Suppressor macrophage (primary cell): ENCODE measurements around the gene ZNF511.
"Not testable (repeated sequence)": the region's sequence is repeated elsewhere in the genome, so short reads cannot be mapped to it uniquely, and the experiment has no call there.

Source experiments
- DNase-seq, 4 experiments: peaks; one replicate each; pipeline ENCODE4 v3.0.0-alpha.2; 2020 to 2022

ZNF511 gene

GRCh38 chr10:133315847-133316246 lies 7.1 kb downstream of the ZNF511 start:
- no peak for DNase-seq

GRCh38 chr10:133316266-133316665 lies 7.6 kb downstream of the ZNF511 start:
- DNase-seq = no peak

GRCh38 chr10:133316732-133317131 lies 8.0 kb downstream of the ZNF511 start:
- DNase-seq = no peak

- DNase-seq = peak; percentile 69 to 88 (median 80)
Measured at GRCh38 chr10:133318494-133319127, 9.9 kb downstream of the ZNF511 start.

GRCh38 chr10:133320852-133321422 lies 12.2 kb downstream of the ZNF511 start:
- DNase-seq = not testable (repeated sequence)

- DNase-seq = not testable (repeated sequence)
Measured at GRCh38 chr10:133322064-133322709, 13.5 kb downstream of the ZNF511 start.

- DNase-seq = peak in 2 of 4 experiments; percentile 31 to 62
Measured at GRCh38 chr10:133324198-133324792, 15.6 kb downstream of the ZNF511 start.

GRCh38 chr10:133324857-133325260 lies 16.1 kb downstream of the ZNF511 start:
- DNase-seq = no peak

GRCh38 chr10:133325440-133326222 lies 16.9 kb downstream of the ZNF511 start:
- peak in 2 of 4 experiments; percentile 26 to 46 for DNase-seq

GRCh38 chr10:133326223-133326551 lies 17.5 kb downstream of the ZNF511 start:
- no peak for DNase-seq

GRCh38 chr10:133326745-133327650 lies 18.3 kb downstream of the ZNF511 start:
- no peak for DNase-seq

- DNase-seq = no peak
Measured at GRCh38 chr10:133327651-133328357, 19.1 kb downstream of the ZNF511 start.

GRCh38 chr10:133328358-133329343 lies 19.9 kb downstream of the ZNF511 start:
- no peak for DNase-seq

- peak; percentile 86 to 95 (median 92) for DNase-seq
Measured at GRCh38 chr10:133329491-133330202, 20.9 kb downstream of the ZNF511 start.

GRCh38 chr10:133332936-133333699 lies 24.4 kb downstream of the ZNF511 start:
- no peak for DNase-seq

GRCh38 chr10:133334503-133335245 lies 26.0 kb downstream of the ZNF511 start:
- no peak for DNase-seq
